Spinal cord (tissue), 10 donors: Measurements from ENCODE around the gene ZNF322. TPM values are rescaled to one million over a fixed set of nuclear protein-coding genes. Genes with fewer than 3 reads are reported as not detected.
A peak's percentile ranks its signal among the peaks of the same experiment; 100 is the strongest.
"Not testable (repeated sequence)": the region's sequence is repeated elsewhere in the genome, so short reads cannot be mapped to it uniquely, and the experiment has no call there.

Experiments used
- DNase-seq, 6 donors: peaks; one replicate each; pipeline versions ENCODE4 v3.0.0 to v3.0.0-alpha.2; 2013 to 2015; ENCODE audit warnings: low spot score in 6 of 6, low read depth in 4 of 6
- H3K27ac ChIP-seq: one replicate; pipeline ENCODE4 v1.5.1; 2013; ENCODE audit warnings: low read depth, low read length, control low read depth
- H3K27me3 ChIP-seq: one replicate; pipeline ENCODE4 v1.6.1; 2013; ENCODE audit warnings: low read length; ENCODE audit not compliant: control insufficient read depth, insufficient read depth
- H3K36me3 ChIP-seq: one replicate; pipeline ENCODE4 v1.6.1; 2013; ENCODE audit warnings: low read length; ENCODE audit not compliant: control insufficient read depth, insufficient read depth
- H3K4me1 ChIP-seq: one replicate; pipeline ENCODE4 v1.6.1; 2013; ENCODE audit warnings: low read length; ENCODE audit not compliant: control insufficient read depth, insufficient read depth
- H3K4me3 ChIP-seq: one replicate; pipeline ENCODE4 v1.5.1; 2013; ENCODE audit warnings: low read depth, low read length, control low read depth
- H3K9me3 ChIP-seq: one replicate; pipeline ENCODE4 v1.6.1; 2013; ENCODE audit warnings: low read length; ENCODE audit not compliant: control insufficient read depth, insufficient read depth
- WGBS: methylation state at CpG from one replicate; pipeline ENCODE4 v1.1.5; 2013; ENCODE audit warnings: missing lambda C conversion rate; ENCODE audit not compliant: insufficient coverage; 5-methylcytosine and 5-hydroxymethylcytosine counted together
- polyA plus RNA-seq, 2 donors: library from polyadenylated mRNA; unstranded; fragments of 120-200 nt; gene quantifications; one replicate each; pipeline ENCODE4 v1.2.1, GENCODE V29; 2013; ENCODE audit not compliant: insufficient read length in 2 of 2
- total RNA-seq, 2 donors: library from RNA; depleted of rRNA in 1 of 2; stranded (reverse); fragments of 120-200 nt in 1 of 2; fragments of >200 nt in 1 of 2; gene quantifications; one replicate each; pipeline versions ENCODE4 v1.2.3 to v1.2.4, GENCODE V29; 2013 to 2014
- donor health status: healthy.

The ZNF322 gene
- total and polyA plus RNA-seq, 4 donors = 18.1 to 41.7 (median 29.4) TPM

GRCh38 chr6:26670558-26670957 is 11.0 kb upstream of the ZNF322 start:
- not testable (repeated sequence) for H3K36me3 ChIP-seq, H3K9me3 ChIP-seq, H3K4me1 ChIP-seq, H3K27ac ChIP-seq, H3K4me3 ChIP-seq, DNase-seq
- WGBS = 40% methylated on average over 1 of the region's 7 CpGs
- H3K27me3 ChIP-seq = peaks cover 12% of the 10 kb centered on the region

- not testable (repeated sequence) for H3K9me3 ChIP-seq, H3K27ac ChIP-seq, H3K36me3 ChIP-seq, DNase-seq, H3K4me1 ChIP-seq, H3K4me3 ChIP-seq
- H3K27me3 ChIP-seq = peaks cover 14% of the 10 kb centered on the region
- 94% methylated on average over 3 of the region's 6 CpGs for WGBS
Measured at GRCh38 chr6:26670003-26670402, 10.5 kb upstream of the ZNF322 start.

GRCh38 chr6:26660000-26660361 is 435 bp upstream of the ZNF322 start:
- peak overlapping the region; percentile 86 for H3K27ac ChIP-seq
- WGBS = 0% methylated on average over 5 of the region's 5 CpGs
- DNase-seq = peak in 1 of 6 donors; percentile 1
- H3K36me3 ChIP-seq = no peaks in the 10 kb centered on the region
- H3K4me1 ChIP-seq = peaks cover 2% of the 10 kb centered on the region
- H3K27me3 ChIP-seq = peaks cover 16% of the 10 kb centered on the region
- H3K9me3 ChIP-seq = no peaks in the 10 kb centered on the region
- H3K4me3 ChIP-seq = peak overlapping the region; percentile 74

GRCh38 chr6:26657256-26657655 is 2.3 kb downstream of the ZNF322 start:
- no peak for DNase-seq
- 91% methylated on average over 3 of the region's 4 CpGs for WGBS
- Histone ChIP-seq H3K9me3 (no peaks in the 10 kb centered on the region), H3K27ac (no peak overlapping the region), H3K4me1 (peaks cover 2% of the 10 kb centered on the region), H3K4me3 (no peak overlapping the region), H3K36me3 (peaks cover 5% of the 10 kb centered on the region), H3K27me3 (peaks cover 1% of the 10 kb centered on the region)

- Histone ChIP-seq H3K36me3 (peaks cover 8% of the 10 kb centered on the region), H3K27ac (no peak overlapping the region), H3K4me1 (no peaks in the 10 kb centered on the region), H3K27me3 (no peaks in the 10 kb centered on the region), H3K9me3 (no peaks in the 10 kb centered on the region), H3K4me3 (no peak overlapping the region)
- no CpG with 5 or more reads among the region's 5 CpGs for WGBS
- DNase-seq = no peak
Measured at GRCh38 chr6:26653007-26653406, 6.5 kb downstream of the ZNF322 start.

- Histone ChIP-seq H3K27ac (no peak overlapping the region), H3K9me3 (no peaks in the 10 kb centered on the region), H3K4me3 (no peak overlapping the region), H3K27me3 (no peaks in the 10 kb centered on the region), H3K4me1 (no peaks in the 10 kb centered on the region), H3K36me3 (peaks cover 8% of the 10 kb centered on the region)
- DNase-seq = no peak
Measured at GRCh38 chr6:26651133-26651781, 8.3 kb downstream of the ZNF322 start.

GRCh38 chr6:26646074-26646473 is 13.5 kb downstream of the ZNF322 start:
- Histone ChIP-seq H3K36me3 (peaks cover 8% of the 10 kb centered on the region), H3K4me3 (no peak overlapping the region), H3K27me3 (no peaks in the 10 kb centered on the region), H3K27ac (no peak overlapping the region), H3K9me3 (no peaks in the 10 kb centered on the region), H3K4me1 (no peaks in the 10 kb centered on the region)
- no peak for DNase-seq
- no CpG with 5 or more reads among the region's 1 CpG for WGBS

GRCh38 chr6:26640806-26641205 is 18.7 kb downstream of the ZNF322 start:
- H3K4me1 ChIP-seq = no peaks in the 10 kb centered on the region
- DNase-seq = no peak
- no CpG with 5 or more reads among the region's 2 CpGs for WGBS
- no peak overlapping the region for H3K27ac ChIP-seq
- H3K4me3 ChIP-seq = no peak overlapping the region
- H3K9me3 ChIP-seq = peaks cover 2% of the 10 kb centered on the region
- peaks cover 8% of the 10 kb centered on the region for H3K36me3 ChIP-seq
- H3K27me3 ChIP-seq = no peaks in the 10 kb centered on the region

GRCh38 chr6:26629359-26629758 is 30.2 kb downstream of the ZNF322 start:
- H3K27ac ChIP-seq = no peak overlapping the region
- no peak overlapping the region for H3K4me3 ChIP-seq
- no peaks in the 10 kb centered on the region for H3K9me3 ChIP-seq
- no peak for DNase-seq
- WGBS = no CpG with 5 or more reads among the region's 1 CpG
- H3K27me3 ChIP-seq = no peaks in the 10 kb centered on the region
- no peaks in the 10 kb centered on the region for H3K4me1 ChIP-seq
- H3K36me3 ChIP-seq = no peaks in the 10 kb centered on the region

- no peak for DNase-seq
- H3K36me3 ChIP-seq = no peaks in the 10 kb centered on the region
- no peak overlapping the region for H3K27ac ChIP-seq
- no peaks in the 10 kb centered on the region for H3K4me1 ChIP-seq
- H3K9me3 ChIP-seq = no peaks in the 10 kb centered on the region
- H3K4me3 ChIP-seq = no peak overlapping the region
- no peaks in the 10 kb centered on the region for H3K27me3 ChIP-seq
- WGBS = 91% methylated on average over 6 of the region's 7 CpGs
Measured at GRCh38 chr6:26627843-26628242, 31.7 kb downstream of the ZNF322 start.
